Breast epithelium (tissue), 4 donors: ENCODE data around the gene MOCS3. TPM values are rescaled to one million over a fixed set of nuclear protein-coding genes. Genes with fewer than 3 reads are reported as not detected.

Experiments used
- DNase-seq, 2 donors: peaks; one replicate each; pipeline ENCODE4 v3.0.0-alpha.2; 2019; ENCODE audit warnings: low spot score in 2 of 2
- H3K27ac ChIP-seq, 2 donors: fragments of 200-600 bp; sonication (generic) in 1 of 2; one replicate each; pipeline ENCODE4 v1.5.1; 2016 to 2019; ENCODE audit warnings: mild to moderate bottlenecking in 1 of 2
- H3K27me3 ChIP-seq, 2 donors: fragments of 200-600 bp; sonication (generic) in 1 of 2; one replicate each; pipeline versions ENCODE4 v1.5.1 to v1.6.0; 2017 to 2019; ENCODE audit warnings: control low read depth in 1 of 2, mild to moderate bottlenecking in 1 of 2
- H3K36me3 ChIP-seq: fragments of 200-600 bp; one replicate; pipeline ENCODE4 v1.5.1; 2019
- H3K4me1 ChIP-seq, 2 donors: fragments of 200-600 bp; sonication (generic); one replicate each; pipeline ENCODE4 v1.5.1; 2016 to 2019; ENCODE audit warnings: control low read depth in 1 of 2
- H3K4me3 ChIP-seq, 3 donors: fragments of 200-600 bp; sonication (generic); 1 replicate in 2 of 3; 2 replicates in 1 of 3; pipeline ENCODE4 v1.5.1; 2016 to 2019; ENCODE audit warnings: mild to moderate bottlenecking in 3 of 3, moderate library complexity in 2 of 3
- H3K9me3 ChIP-seq, 2 donors: fragments of 200-600 bp; sonication (generic) in 1 of 2; one replicate each; pipeline ENCODE4 v1.5.1; 2016 to 2019; ENCODE audit warnings: control low read depth in 1 of 2
- CTCF ChIP-seq, 3 donors: fragments of 450-650 bp; IDR thresholded peaks; one replicate each; pipeline ENCODE4 v1.5.1; 2016 to 2017; ENCODE audit warnings: antibody characterized with exemption in 3 of 3, mild to moderate bottlenecking in 3 of 3, moderate library complexity in 3 of 3
- POLR2A ChIP-seq: fragments of 450-650 bp; IDR thresholded peaks from one replicate; pipeline ENCODE4 v1.6.1; 2016; ENCODE audit warnings: antibody characterized with exemption, mild to moderate bottlenecking, moderate library complexity
- POLR2AphosphoS5 ChIP-seq, 3 donors: sonication (generic); formaldehyde crosslinking; IDR thresholded peaks; one replicate each; pipeline ENCODE4 v1.6.1; 2017; ENCODE audit warnings: antibody characterized with exemption in 3 of 3
- intact Hi-C: fragments of 100-400 bp; cut with DNase I; formaldehyde crosslinking; loops from one replicate; pipeline ENCODE4 v1.15.1; 2023; ENCODE audit warnings: low total_unique reads
- total RNA-seq, 3 donors: library from RNA; depleted of rRNA; stranded (reverse); fragments of >200 nt; gene quantifications; one replicate each; pipeline ENCODE4 v1.1.0, GENCODE V29; 2016

MOCS3 gene
- total RNA-seq, 3 donors from 2014 or later = 4.5 to 6.4 (median 4.9) TPM

GRCh38 chr20:50992336-50992732 is 33.7 kb downstream of the MOCS3 start:
- Histone ChIP-seq H3K27ac (no peak overlapping the region), H3K27me3 (peaks cover 0 to 8% of the 10 kb centered on the region in 2 donors), H3K4me3 (no peak overlapping the region), H3K4me1 (no peaks in the 10 kb centered on the region), H3K9me3 (no peaks in the 10 kb centered on the region), H3K36me3 (no peaks in the 10 kb centered on the region)
- DNase-seq = peak in 1 of 2 donors; percentile 67
- TF ChIP-seq POLR2A = no peak
- no peak for TF ChIP-seq CTCF (IDR thresholded peaks at IDR 0.05)
- TF ChIP-seq POLR2AphosphoS5 (IDR thresholded peaks at IDR 0.05) = no peak
- intact Hi-C loops = no loop called here

GRCh38 chr20:50992733-50993457 is 34.3 kb downstream of the MOCS3 start:
- DNase-seq = no peak
- no peaks in the 10 kb centered on the region for H3K36me3 ChIP-seq
- H3K27me3 ChIP-seq = peaks cover 0 to 8% of the 10 kb centered on the region in 2 donors
- TF ChIP-seq POLR2A (no peak), CTCF (IDR thresholded peaks at IDR 0.05) (peak in 2 of 3 donors; percentile 24 to 31), POLR2AphosphoS5 (IDR thresholded peaks at IDR 0.05) (no peak)
- no peak overlapping the region for H3K4me3 ChIP-seq
- peak overlapping the region; percentile 33 to 43 for H3K27ac ChIP-seq
- H3K9me3 ChIP-seq = no peaks in the 10 kb centered on the region
- intact Hi-C loops = no loop called here
- no peaks in the 10 kb centered on the region for H3K4me1 ChIP-seq

GRCh38 chr20:50993876-50994275 is 35.3 kb downstream of the MOCS3 start:
- TF ChIP-seq POLR2A (no peak), CTCF (IDR thresholded peaks at IDR 0.05) (no peak), POLR2AphosphoS5 (IDR thresholded peaks at IDR 0.05) (no peak)
- H3K27me3 ChIP-seq = peaks cover 0 to 8% of the 10 kb centered on the region in 2 donors
- H3K27ac ChIP-seq = no peak overlapping the region
- no peaks in the 10 kb centered on the region for H3K9me3 ChIP-seq
- DNase-seq = no peak
- H3K4me1 ChIP-seq = no peaks in the 10 kb centered on the region
- H3K36me3 ChIP-seq = no peaks in the 10 kb centered on the region
- intact Hi-C loops = no loop called here
- no peak overlapping the region for H3K4me3 ChIP-seq

- Histone ChIP-seq H3K4me3 (no peak overlapping the region), H3K36me3 (no peaks in the 10 kb centered on the region), H3K4me1 (no peaks in the 10 kb centered on the region), H3K9me3 (no peaks in the 10 kb centered on the region), H3K27ac (no peak overlapping the region), H3K27me3 (peaks cover 0 to 3% of the 10 kb centered on the region in 2 donors)
- TF ChIP-seq POLR2AphosphoS5 (IDR thresholded peaks at IDR 0.05) = no peak
- TF ChIP-seq POLR2A = no peak
- TF ChIP-seq CTCF (IDR thresholded peaks at IDR 0.05) = no peak
- intact Hi-C loops = no loop called here
- DNase-seq = no peak
Measured at GRCh38 chr20:50995506-50995905, 36.9 kb downstream of the MOCS3 start.
